Thyroid gland (tissue), 4 donors: ENCODE results near the gene TSPAN11.

Experiments
- CTCF ChIP-seq, 6 experiments: fragments of 200-600 bp in 3 of 6; fragments of 450-650 bp in 3 of 6; sonication (generic) in 3 of 6; IDR thresholded peaks; one replicate each; pipeline ENCODE4 v1.5.1; 2016 to 2019; ENCODE audit warnings: antibody characterized with exemption in 6 of 6, mild to moderate bottlenecking in 2 of 6, inconsistent platforms in 1 of 6, moderate library complexity in 1 of 6
- POLR2A ChIP-seq, 2 donors: fragments of 450-650 bp; IDR thresholded peaks; one replicate each; pipeline ENCODE4 v1.6.1; 2017; ENCODE audit warnings: antibody characterized with exemption in 2 of 2, mild to moderate bottlenecking in 2 of 2, moderate library complexity in 1 of 2

- TF ChIP-seq CTCF (IDR thresholded peaks at IDR 0.05) (no peak), POLR2A (IDR thresholded peaks at IDR 0.05) (no peak)
Measured at GRCh38 chr12:31029468-31029867, 102.9 kb downstream of the TSPAN11 start.
